ENCODE data around the gene ACOXL. TPM values are rescaled to one million over a fixed set of nuclear protein-coding genes. Genes with fewer than 3 reads are reported as not detected.

Gene ACOXL
- total and polyA plus RNA-seq, 9 donors = 0.17 to 0.31 (median 0.23) TPM; not detected in 4

GRCh38 chr2:111031546-111032478 is 299.4 kb downstream of the ACOXL start:
- Histone ChIP-seq H3K4me3 (no peak overlapping the region), H3K27ac (no peak overlapping the region), H3K36me3 (no peaks in the 10 kb centered on the region), H3K27me3 (no peaks in the 10 kb centered on the region), H3K4me1 (ENCODE audit: insufficient read depth) (no peaks in the 10 kb centered on the region), H3K9me3 (no peaks in the 10 kb centered on the region)
- 53 to 67% (median 59%) methylated on average over 15 of the region's 15 CpGs for WGBS, 3 donors
- intact Hi-C loops (cut with DNase I) = no loop called here
- no peak for DNase-seq
- TF ChIP-seq EP300 (IDR thresholded peaks at IDR 0.05) (no peak), POLR2A (IDR thresholded peaks at IDR 0.05) (no peak), CTCF (IDR thresholded peaks at IDR 0.05) (no peak)

GRCh38 chr2:111032721-111033429 is 300.5 kb downstream of the ACOXL start:
- no peaks in the 10 kb centered on the region for H3K36me3 ChIP-seq
- DNase-seq = no peak
- no peak overlapping the region for H3K27ac ChIP-seq
- WGBS, 3 donors = 88 to 93% (median 89%) methylated on average over 8 of the region's 8 CpGs
- intact Hi-C loops (cut with DNase I) = no loop called here
- no peak for TF ChIP-seq POLR2A (IDR thresholded peaks at IDR 0.05)
- no peak for TF ChIP-seq EP300 (IDR thresholded peaks at IDR 0.05)
- TF ChIP-seq CTCF (IDR thresholded peaks at IDR 0.05) = no peak
- no peaks in the 10 kb centered on the region for H3K4me1 ChIP-seq (ENCODE audit: insufficient read depth)
- no peak overlapping the region for H3K4me3 ChIP-seq
- no peaks in the 10 kb centered on the region for H3K27me3 ChIP-seq
- no peaks in the 10 kb centered on the region for H3K9me3 ChIP-seq

- H3K9me3 ChIP-seq = no peaks in the 10 kb centered on the region
- no peak for DNase-seq
- H3K4me3 ChIP-seq = no peak overlapping the region
- intact Hi-C loops (cut with DNase I) = no loop called here
- TF ChIP-seq CTCF (IDR thresholded peaks at IDR 0.05) (no peak), POLR2A (IDR thresholded peaks at IDR 0.05) (no peak), EP300 (IDR thresholded peaks at IDR 0.05) (no peak)
- no peaks in the 10 kb centered on the region for H3K36me3 ChIP-seq
- no peaks in the 10 kb centered on the region for H3K27me3 ChIP-seq
- no peaks in the 10 kb centered on the region for H3K4me1 ChIP-seq (ENCODE audit: insufficient read depth)
- 37 to 50% (median 38%) methylated on average over 4 of the region's 4 CpGs for WGBS, 3 donors
- H3K27ac ChIP-seq = no peak overlapping the region
Measured at GRCh38 chr2:111034146-111034545, 301.8 kb downstream of the ACOXL start.

- H3K27ac ChIP-seq = no peak overlapping the region
- no peaks in the 10 kb centered on the region for H3K9me3 ChIP-seq
- no peak overlapping the region for H3K4me3 ChIP-seq
- no peak for TF ChIP-seq EP300 (IDR thresholded peaks at IDR 0.05)
- H3K36me3 ChIP-seq = no peaks in the 10 kb centered on the region
- H3K4me1 ChIP-seq (ENCODE audit: insufficient read depth) = no peaks in the 10 kb centered on the region
- no peaks in the 10 kb centered on the region for H3K27me3 ChIP-seq
- WGBS, 3 donors = 24 to 31% (median 24%) methylated on average over 6 of the region's 6 CpGs
- intact Hi-C loops (cut with DNase I) = no loop called here
- DNase-seq = no peak
Measured at GRCh38 chr2:111034606-111035005, 302.2 kb downstream of the ACOXL start.

Measured in ovary (tissue), 9 donors.